ENCODE measurements around the gene SIGLEC14.

DNA sequence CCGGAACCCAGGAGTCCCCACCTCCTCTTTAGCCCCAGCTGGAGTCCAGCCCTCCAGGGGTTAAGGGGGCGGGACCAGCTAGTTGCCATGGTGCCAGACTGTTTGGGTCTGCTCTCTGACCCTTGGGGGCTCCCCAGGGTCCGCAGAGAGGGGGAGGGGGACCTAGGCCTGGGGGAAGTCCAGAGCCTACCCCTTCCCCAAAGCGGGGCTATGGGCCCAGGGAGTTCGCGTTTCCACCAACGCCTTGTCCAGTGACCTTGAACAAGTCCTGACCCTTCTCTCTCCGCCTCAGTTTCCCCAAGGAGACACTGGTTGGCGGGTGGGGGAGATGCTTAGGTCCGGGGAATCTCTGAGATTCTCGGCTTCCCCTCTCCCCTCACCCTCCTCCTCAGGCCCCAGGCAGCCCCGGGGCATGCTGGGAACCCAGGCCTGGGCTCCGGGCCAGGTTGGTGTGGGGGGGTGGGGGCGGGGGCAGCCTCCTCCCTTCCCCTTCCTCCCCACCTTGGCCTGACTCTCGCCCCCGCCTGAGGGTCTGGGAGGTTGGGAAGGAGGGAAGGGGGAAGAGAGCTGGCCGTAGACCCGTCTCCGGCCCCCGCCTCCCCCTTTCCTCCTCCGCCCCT, 43.9 kb upstream of the SIGLEC14 start:
- TF ChIP-seq, protein P1, sequence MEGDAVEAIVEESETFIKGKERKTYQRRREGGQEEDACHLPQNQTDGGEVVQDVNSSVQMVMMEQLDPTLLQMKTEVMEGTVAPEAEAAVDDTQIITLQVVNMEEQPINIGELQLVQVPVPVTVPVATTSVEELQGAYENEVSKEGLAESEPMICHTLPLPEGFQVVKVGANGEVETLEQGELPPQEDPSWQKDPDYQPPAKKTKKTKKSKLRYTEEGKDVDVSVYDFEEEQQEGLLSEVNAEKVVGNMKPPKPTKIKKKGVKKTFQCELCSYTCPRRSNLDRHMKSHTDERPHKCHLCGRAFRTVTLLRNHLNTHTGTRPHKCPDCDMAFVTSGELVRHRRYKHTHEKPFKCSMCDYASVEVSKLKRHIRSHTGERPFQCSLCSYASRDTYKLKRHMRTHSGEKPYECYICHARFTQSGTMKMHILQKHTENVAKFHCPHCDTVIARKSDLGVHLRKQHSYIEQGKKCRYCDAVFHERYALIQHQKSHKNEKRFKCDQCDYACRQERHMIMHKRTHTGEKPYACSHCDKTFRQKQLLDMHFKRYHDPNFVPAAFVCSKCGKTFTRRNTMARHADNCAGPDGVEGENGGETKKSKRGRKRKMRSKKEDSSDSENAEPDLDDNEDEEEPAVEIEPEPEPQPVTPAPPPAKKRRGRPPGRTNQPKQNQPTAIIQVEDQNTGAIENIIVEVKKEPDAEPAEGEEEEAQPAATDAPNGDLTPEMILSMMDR (IDR thresholded peaks at IDR 0.05), result no peak
- no peak for TF ChIP-seq POLR2A (IDR thresholded peaks at IDR 0.05)
